ENCODE data around the gene SCEL. TPM values are rescaled to one million over a fixed set of nuclear protein-coding genes. Genes with fewer than 3 reads are reported as not detected.

Gene SCEL
- total RNA-seq, 1 donor from 2014 or later = 0.27 TPM

Other genes starting within 250 kb of the SCEL start
- 70.5 and 72.3 TPM in 2 replicates for gene MYCBP2, start 208.6 kb upstream of the SCEL start, total RNA-seq
- 2.6 and 3.4 TPM in 2 replicates for gene SLAIN1, start 162.0 kb downstream of the SCEL start, total RNA-seq